ENCODE results near the gene RELN.

Gene RELN

DNA sequence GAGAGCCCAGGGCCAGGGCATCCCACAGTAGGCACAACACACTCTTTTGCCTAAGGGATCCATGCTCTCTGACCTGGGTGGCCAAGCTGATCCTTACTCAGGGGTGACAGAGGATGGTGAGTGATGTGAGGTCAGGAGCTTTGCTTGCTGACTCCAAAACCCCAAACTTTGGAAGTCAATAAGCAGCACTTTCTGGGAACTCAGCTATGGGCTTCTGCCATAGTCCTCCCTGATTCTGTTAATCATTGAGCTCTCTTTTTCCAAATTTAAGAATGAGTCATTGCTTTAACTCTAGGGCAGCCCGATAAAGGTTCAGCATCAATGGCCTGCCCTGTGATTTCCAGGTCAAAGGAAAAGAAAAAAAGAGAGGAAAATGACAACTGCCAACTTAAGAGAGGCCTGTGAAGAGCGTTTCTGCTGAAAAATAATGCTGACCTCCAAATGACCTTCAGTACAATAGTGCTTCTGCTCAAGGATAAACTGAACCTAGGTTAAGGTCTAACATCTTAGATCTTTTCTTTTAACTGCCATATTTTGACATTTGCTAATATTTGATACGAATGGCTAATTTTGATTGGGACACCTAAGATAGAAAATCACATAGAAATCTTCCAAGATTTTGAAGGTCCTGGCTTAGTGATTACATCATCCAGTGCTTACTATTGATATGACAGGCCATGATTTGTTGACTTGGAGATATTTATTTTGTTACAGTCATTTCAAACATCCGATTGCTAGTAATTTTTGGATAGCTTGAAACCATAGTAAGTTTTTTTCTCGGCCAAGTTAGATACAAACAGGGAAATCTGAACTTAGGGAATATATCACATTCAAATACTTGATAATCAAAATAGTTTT, 20.8 kb upstream of the RELN start (continued):
- TF ChIP-seq BACH2 (CRISPR knock-in tag; IDR thresholded peaks at IDR 0.05; ENCODE audit: borderline replicate concordance) (no peak), ZFP30 (CRISPR knock-in tag; IDR thresholded peaks at IDR 0.05) (no peak)
- TF ChIP-seq, protein P1, sequence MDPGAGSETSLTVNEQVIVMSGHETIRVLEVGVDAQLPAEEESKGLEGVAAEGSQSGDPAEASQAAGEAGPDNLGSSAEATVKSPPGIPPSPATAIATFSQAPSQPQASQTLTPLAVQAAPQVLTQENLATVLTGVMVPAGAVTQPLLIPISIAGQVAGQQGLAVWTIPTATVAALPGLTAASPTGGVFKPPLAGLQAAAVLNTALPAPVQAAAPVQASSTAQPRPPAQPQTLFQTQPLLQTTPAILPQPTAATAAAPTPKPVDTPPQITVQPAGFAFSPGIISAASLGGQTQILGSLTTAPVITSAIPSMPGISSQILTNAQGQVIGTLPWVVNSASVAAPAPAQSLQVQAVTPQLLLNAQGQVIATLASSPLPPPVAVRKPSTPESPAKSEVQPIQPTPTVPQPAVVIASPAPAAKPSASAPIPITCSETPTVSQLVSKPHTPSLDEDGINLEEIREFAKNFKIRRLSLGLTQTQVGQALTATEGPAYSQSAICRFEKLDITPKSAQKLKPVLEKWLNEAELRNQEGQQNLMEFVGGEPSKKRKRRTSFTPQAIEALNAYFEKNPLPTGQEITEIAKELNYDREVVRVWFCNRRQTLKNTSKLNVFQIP (CRISPR knock-in tag; IDR thresholded peaks at IDR 0.05; ENCODE audit: borderline replicate concordance, low read depth) = no peak

DNA sequence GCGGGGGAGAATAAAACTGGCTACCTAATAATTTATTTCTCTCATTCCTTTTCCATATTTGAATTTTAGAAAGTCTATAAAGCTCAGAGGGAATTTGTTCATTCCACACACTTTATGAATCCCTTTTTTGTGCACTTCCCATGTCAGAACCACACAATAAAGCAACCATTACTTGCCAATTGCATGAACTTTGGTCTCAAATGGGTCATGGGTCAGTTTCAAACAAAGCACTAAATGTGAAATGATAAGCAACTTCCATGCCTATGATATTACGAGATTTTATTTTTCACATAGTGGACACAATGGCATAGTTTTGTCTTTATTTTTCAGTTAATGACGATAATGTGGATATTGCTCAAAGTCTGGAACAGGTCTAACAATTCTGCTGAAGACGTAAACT, 18.6 kb upstream of the RELN start:
- TF ChIP-seq ZNF565 (CRISPR knock-in tag; conservative IDR thresholded peaks at IDR 0.05; ENCODE audit: low read depth) = no peak
- TF ChIP-seq BACH2 (CRISPR knock-in tag; IDR thresholded peaks at IDR 0.05; ENCODE audit: borderline replicate concordance) = no peak
- no peak for TF ChIP-seq SNAI2 (CRISPR knock-in tag; IDR thresholded peaks at IDR 0.05)
- TF ChIP-seq, protein P2, sequence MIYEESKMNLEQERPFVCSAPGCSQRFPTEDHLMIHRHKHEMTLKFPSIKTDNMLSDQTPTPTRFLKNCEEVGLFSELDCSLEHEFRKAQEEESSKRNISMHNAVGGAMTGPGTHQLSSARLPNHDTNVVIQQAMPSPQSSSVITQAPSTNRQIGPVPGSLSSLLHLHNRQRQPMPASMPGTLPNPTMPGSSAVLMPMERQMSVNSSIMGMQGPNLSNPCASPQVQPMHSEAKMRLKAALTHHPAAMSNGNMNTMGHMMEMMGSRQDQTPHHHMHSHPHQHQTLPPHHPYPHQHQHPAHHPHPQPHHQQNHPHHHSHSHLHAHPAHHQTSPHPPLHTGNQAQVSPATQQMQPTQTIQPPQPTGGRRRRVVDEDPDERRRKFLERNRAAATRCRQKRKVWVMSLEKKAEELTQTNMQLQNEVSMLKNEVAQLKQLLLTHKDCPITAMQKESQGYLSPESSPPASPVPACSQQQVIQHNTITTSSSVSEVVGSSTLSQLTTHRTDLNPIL (CRISPR knock-in tag; IDR thresholded peaks at IDR 0.05; ENCODE audit: low read depth) = no peak
- no peak for TF ChIP-seq ZC3H10 (CRISPR knock-in tag; IDR thresholded peaks at IDR 0.05)
- TF ChIP-seq, protein P3, sequence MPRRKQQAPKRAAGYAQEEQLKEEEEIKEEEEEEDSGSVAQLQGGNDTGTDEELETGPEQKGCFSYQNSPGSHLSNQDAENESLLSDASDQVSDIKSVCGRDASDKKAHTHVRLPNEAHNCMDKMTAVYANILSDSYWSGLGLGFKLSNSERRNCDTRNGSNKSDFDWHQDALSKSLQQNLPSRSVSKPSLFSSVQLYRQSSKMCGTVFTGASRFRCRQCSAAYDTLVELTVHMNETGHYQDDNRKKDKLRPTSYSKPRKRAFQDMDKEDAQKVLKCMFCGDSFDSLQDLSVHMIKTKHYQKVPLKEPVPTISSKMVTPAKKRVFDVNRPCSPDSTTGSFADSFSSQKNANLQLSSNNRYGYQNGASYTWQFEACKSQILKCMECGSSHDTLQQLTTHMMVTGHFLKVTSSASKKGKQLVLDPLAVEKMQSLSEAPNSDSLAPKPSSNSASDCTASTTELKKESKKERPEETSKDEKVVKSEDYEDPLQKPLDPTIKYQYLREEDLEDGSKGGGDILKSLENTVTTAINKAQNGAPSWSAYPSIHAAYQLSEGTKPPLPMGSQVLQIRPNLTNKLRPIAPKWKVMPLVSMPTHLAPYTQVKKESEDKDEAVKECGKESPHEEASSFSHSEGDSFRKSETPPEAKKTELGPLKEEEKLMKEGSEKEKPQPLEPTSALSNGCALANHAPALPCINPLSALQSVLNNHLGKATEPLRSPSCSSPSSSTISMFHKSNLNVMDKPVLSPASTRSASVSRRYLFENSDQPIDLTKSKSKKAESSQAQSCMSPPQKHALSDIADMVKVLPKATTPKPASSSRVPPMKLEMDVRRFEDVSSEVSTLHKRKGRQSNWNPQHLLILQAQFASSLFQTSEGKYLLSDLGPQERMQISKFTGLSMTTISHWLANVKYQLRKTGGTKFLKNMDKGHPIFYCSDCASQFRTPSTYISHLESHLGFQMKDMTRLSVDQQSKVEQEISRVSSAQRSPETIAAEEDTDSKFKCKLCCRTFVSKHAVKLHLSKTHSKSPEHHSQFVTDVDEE (CRISPR knock-in tag; IDR thresholded peaks at IDR 0.05) = no peak
- TF ChIP-seq ARNTL (CRISPR knock-in tag; IDR thresholded peaks at IDR 0.05; ENCODE audit: borderline replicate concordance, low read depth) = no peak
- TF ChIP-seq, protein P4, sequence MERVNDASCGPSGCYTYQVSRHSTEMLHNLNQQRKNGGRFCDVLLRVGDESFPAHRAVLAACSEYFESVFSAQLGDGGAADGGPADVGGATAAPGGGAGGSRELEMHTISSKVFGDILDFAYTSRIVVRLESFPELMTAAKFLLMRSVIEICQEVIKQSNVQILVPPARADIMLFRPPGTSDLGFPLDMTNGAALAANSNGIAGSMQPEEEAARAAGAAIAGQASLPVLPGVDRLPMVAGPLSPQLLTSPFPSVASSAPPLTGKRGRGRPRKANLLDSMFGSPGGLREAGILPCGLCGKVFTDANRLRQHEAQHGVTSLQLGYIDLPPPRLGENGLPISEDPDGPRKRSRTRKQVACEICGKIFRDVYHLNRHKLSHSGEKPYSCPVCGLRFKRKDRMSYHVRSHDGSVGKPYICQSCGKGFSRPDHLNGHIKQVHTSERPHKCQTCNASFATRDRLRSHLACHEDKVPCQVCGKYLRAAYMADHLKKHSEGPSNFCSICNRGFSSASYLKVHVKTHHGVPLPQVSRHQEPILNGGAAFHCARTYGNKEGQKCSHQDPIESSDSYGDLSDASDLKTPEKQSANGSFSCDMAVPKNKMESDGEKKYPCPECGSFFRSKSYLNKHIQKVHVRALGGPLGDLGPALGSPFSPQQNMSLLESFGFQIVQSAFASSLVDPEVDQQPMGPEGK (CRISPR knock-in tag; IDR thresholded peaks at IDR 0.05; ENCODE audit: borderline replicate concordance) = no peak
- ATAC-seq = no peak

DNA sequence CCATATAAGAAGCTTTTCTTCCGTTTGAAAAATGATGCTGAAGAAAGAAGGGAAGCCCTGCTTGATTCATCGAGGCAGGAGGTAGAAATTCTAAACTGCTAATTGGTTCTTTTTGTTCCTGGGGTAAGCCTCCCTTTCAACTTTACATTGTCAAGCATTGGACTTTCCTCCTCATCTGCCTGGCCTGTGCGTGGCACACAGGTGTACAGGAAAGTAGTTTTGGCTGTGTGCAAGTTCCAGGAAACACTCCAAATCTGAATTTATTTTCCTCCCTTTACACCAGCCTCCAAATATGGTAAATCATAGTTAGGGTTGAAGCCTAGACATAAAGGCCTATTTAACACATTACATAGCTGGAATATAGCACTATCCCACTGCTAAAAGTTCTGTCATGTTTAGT, 18.2 kb upstream of the RELN start:
- no peak for ATAC-seq

More for the DNA sequence above, 18.2 kb upstream of the RELN start:
- TF ChIP-seq, protein P5, sequence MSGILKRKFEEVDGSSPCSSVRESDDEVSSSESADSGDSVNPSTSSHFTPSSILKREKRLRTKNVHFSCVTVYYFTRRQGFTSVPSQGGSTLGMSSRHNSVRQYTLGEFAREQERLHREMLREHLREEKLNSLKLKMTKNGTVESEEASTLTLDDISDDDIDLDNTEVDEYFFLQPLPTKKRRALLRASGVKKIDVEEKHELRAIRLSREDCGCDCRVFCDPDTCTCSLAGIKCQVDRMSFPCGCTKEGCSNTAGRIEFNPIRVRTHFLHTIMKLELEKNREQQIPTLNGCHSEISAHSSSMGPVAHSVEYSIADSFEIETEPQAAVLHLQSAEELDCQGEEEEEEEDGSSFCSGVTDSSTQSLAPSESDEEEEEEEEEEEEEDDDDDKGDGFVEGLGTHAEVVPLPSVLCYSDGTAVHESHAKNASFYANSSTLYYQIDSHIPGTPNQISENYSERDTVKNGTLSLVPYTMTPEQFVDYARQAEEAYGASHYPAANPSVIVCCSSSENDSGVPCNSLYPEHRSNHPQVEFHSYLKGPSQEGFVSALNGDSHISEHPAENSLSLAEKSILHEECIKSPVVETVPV (CRISPR knock-in tag; IDR thresholded peaks at IDR 0.05) = no peak
- TF ChIP-seq PPARA (CRISPR knock-in tag; IDR thresholded peaks at IDR 0.05; ENCODE audit: borderline replicate concordance) (no peak), ZNF70 (CRISPR knock-in tag; IDR thresholded peaks at IDR 0.05) (no peak), ESRRG (CRISPR knock-in tag; IDR thresholded peaks at IDR 0.05) (no peak), ISL1 (CRISPR knock-in tag; IDR thresholded peaks at IDR 0.05) (no peak), ZNF8 (CRISPR knock-in tag; IDR thresholded peaks at IDR 0.05) (no peak), ZC3H10 (CRISPR knock-in tag; IDR thresholded peaks at IDR 0.05) (no peak)
- TF ChIP-seq, protein P2 (CRISPR knock-in tag; IDR thresholded peaks at IDR 0.05; ENCODE audit: low read depth) = no peak
- TF ChIP-seq, protein P1 (CRISPR knock-in tag; IDR thresholded peaks at IDR 0.05; ENCODE audit: borderline replicate concordance, low read depth) = no peak
- TF ChIP-seq, protein P4 (CRISPR knock-in tag; IDR thresholded peaks at IDR 0.05; ENCODE audit: borderline replicate concordance) = no peak

All from SK-N-SH treated with all-trans-retinoic acid at 6 μM for 48 hours (cell line).